Muscle layer of colon (tissue), 2 donors: Measurements from ENCODE around the gene ATP7B.
"Not testable (repeated sequence)": the region's sequence is repeated elsewhere in the genome, so short reads cannot be mapped to it uniquely, and the experiment has no call there.

Experiments
- H3K27ac ChIP-seq: one replicate; pipeline ENCODE4 v1.7.0; 2013; ENCODE audit warnings: low read depth, mild to moderate bottlenecking, low read length, moderate library complexity
- H3K27me3 ChIP-seq, 2 donors: one replicate each; pipeline ENCODE4 v1.7.0; 2013; ENCODE audit warnings: low read length in 2 of 2, mild to moderate bottlenecking in 2 of 2; ENCODE audit not compliant: insufficient read depth in 2 of 2, control insufficient read depth in 1 of 2
- H3K36me3 ChIP-seq: one replicate; pipeline ENCODE4 v1.7.0; 2013; ENCODE audit warnings: mild to moderate bottlenecking, low read length; ENCODE audit not compliant: insufficient read depth
- H3K4me1 ChIP-seq: one replicate; pipeline ENCODE4 v1.7.0; 2013; ENCODE audit warnings: mild to moderate bottlenecking, low read length; ENCODE audit not compliant: insufficient read depth
- H3K4me3 ChIP-seq, 2 donors: one replicate each; pipeline ENCODE4 v1.7.0; 2013; ENCODE audit warnings: low read length in 2 of 2, low read depth in 1 of 2, mild to moderate bottlenecking in 1 of 2, moderate library complexity in 1 of 2
- H3K9ac ChIP-seq: one replicate; pipeline ENCODE4 v1.7.0; 2013; ENCODE audit warnings: low read length
- H3K9me3 ChIP-seq: one replicate; pipeline ENCODE4 v1.7.0; 2013; ENCODE audit warnings: mild to moderate bottlenecking, low read length
- donor health status: abdominal sarcoma.
- donor health status: Adenocarcinoma of cecum.

The ATP7B gene

DNA sequence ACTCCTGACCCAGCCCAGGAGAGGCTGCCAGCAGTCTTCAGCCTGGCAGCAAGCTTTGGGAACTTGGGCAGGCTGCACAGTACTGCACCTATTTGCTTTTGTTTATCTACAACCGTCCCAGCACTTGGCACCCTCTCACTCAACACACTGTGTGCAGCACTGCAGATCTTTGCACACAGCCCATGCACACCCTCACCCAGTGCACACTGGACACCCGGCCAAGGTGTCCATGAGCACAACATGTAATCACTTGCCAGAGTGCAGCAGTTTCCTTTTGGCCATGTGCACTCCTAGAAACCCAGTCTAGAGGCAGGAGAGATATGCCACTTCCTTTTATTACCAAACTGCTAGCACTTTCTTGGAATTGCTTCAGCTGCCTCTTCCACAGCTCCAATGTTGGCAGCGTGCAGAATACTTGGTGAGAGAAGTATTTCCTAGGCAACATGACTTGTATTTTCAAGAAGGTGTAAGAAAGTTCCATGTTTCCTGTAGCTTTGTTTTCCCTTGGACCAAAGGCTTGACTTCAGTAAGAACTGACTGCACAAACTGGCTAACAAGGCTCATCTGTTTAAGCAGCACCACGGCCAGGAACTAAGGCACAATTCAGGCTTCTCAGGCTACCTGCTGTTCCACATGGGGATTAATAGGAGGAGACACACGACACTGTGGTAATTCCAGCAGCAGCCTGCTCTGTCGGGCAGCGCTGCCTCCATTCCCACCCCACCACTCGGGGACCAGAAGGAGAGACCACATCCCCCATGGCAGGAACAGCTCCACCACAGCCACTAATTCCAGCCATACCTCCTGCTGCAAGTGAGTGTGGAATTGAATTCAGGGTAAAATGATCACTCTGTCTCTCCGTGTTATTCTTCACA is 15.3 kb downstream of the ATP7B start:
- Histone ChIP-seq H3K4me1 (peaks cover 28% of the 10 kb centered on the region), H3K9ac (no peak overlapping the region), H3K27ac (no peak overlapping the region), H3K9me3 (no peaks in the 10 kb centered on the region), H3K4me3 (peak overlapping the region in 1 of 2 donors; percentile 9), H3K27me3 (no peaks in the 10 kb centered on the region), H3K36me3 (no peaks in the 10 kb centered on the region)

DNA sequence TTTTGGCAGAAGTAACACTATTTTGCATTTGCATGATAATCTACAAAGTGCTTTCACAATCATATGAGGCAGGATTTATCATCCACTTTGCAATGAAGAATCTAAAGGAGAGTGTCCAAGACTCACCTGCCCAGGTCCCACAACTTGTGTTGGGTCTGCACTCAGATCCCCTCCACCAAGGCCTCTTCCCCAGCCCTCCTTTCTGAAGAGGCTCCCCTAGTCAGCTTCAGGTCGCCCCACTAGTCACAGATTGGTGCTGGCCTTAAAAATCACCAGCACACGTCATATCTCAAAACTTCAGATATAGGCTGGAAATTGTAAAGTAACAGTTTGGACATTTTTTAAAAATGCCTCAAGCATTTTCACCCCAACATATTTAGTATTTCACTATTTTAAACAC is 17.5 kb downstream of the ATP7B start:
- Histone ChIP-seq H3K36me3 (no peaks in the 10 kb centered on the region), H3K27me3 (no peaks in the 10 kb centered on the region), H3K4me3 (no peak overlapping the region), H3K9ac (no peak overlapping the region), H3K27ac (no peak overlapping the region), H3K4me1 (peaks cover 16% of the 10 kb centered on the region), H3K9me3 (no peaks in the 10 kb centered on the region)

DNA sequence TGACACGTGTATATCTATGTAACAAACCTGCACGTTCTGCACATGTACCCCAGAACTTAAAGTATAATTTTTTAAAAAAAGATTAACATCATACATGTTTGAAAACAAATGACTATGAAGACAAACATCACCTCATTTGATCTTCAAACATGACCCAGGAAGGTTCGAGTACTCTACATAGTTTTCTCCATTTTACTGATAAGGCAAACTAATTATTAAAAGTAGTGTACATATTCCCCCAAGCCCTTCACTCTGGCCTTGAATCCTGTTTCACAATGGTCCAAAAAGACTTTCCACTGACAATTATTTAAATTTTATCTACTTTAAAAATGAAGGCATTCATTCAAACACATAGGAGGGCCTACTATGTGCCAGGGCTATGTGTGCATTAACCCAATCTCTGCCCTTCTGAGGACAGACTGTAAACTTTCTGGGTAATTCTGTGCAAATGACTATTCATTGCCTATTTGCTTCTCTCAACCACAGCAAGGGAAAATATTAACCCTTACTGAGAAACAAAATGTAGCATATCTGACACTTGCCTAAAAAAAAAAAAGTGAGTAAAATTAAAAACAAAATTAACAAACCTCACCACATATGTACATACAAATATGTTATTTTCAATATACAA is 22.1 kb downstream of the ATP7B start:
- no peaks in the 10 kb centered on the region for H3K9me3 ChIP-seq
- no peak overlapping the region for H3K27ac ChIP-seq
- H3K9ac ChIP-seq, result no peak overlapping the region

DNA sequence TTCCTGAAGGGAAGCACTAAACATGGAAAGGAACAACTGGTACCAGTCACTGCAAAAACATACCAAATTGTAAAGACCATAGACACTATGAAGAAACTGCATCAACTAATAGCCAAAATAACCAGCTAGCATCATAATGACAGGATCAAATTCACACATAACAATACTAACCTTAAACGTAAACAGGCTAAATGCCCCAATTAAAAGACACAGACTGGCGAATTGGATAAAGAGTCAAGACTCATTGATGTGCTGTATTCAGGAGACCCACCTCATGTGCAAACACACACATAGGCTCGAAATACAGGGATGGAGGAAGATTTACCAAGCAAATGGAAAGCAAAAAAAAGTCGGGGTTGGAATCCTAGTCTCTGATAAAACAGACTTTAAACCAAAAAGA is 26.3 kb downstream of the ATP7B start:
- H3K27me3 ChIP-seq, H3K9me3 ChIP-seq, H3K4me3 ChIP-seq, H3K4me1 ChIP-seq, H3K27ac ChIP-seq, H3K9ac ChIP-seq, H3K36me3 ChIP-seq: not testable (repeated sequence)

More for the DNA sequence above, 22.1 kb downstream of the ATP7B start:
- Histone ChIP-seq H3K4me1 (no peaks in the 10 kb centered on the region), H3K4me3 (no peak overlapping the region), H3K27me3 (no peaks in the 10 kb centered on the region), H3K36me3 (no peaks in the 10 kb centered on the region)

DNA sequence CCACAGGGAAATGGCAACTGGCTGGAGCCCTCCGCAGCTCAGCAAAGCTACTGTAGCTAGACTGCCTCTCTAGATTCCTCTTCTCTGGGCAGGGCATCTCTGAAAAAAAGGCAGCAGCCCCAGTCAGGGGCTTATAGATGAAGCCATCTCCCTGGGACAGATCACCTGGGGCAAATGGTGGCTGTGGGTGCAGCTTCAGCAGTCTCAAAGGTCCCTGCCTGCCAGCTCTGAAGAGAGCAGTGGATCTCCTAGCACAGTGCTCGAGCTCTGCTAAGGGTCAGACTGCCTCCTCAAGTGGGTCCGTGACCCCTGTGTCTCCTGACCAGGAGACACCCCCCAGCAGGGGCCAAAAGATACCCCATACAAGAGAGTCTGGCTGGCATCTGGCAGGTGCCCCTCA is 28.0 kb downstream of the ATP7B start:
- H3K4me1 ChIP-seq, H3K36me3 ChIP-seq, H3K9me3 ChIP-seq, H3K4me3 ChIP-seq, H3K27me3 ChIP-seq, H3K27ac ChIP-seq, H3K9ac ChIP-seq: not testable (repeated sequence)

DNA sequence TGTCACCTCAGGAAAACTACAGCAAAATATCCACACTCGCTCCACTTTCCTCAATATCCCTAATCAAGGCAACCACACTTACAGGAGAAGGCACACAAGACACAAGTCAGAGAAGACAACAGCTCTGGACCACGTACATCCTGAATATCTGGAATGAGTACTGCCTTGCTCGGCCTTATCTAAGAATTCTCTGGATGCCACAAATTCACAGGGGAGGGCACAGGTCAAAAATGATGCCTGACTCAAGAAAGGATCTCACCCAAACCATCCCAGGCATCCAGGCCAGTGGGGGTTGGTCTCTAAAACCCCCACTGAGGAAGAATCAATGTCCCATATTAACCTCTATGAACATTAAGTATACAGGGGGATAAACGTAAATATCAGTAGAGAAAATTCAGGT is 29.9 kb downstream of the ATP7B start:
- Histone ChIP-seq H3K36me3 (no peaks in the 10 kb centered on the region), H3K27ac (no peak overlapping the region), H3K27me3 (no peaks in the 10 kb centered on the region), H3K9ac (no peak overlapping the region), H3K4me1 (no peaks in the 10 kb centered on the region), H3K9me3 (no peaks in the 10 kb centered on the region), H3K4me3 (no peak overlapping the region)

DNA sequence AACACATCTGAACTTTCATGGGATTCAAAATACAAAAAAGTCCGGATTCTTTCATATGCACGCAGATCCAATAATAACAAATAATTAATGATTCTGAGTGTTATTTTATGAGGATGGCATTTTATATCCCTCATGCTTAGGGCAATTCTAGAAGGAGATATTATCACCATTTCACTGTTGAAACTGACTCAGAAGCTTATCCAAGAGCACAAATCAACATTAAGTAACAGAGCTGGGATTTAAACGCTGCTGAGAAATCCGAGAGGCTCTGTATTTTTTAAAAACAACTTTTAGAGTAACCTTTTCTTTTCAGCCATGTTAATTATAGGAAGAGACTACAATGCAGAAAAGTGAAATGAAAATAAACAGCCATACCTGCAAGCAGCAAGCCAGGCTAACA is 30.3 kb downstream of the ATP7B start:
- Histone ChIP-seq H3K4me1 (no peaks in the 10 kb centered on the region), H3K36me3 (no peaks in the 10 kb centered on the region), H3K9me3 (no peaks in the 10 kb centered on the region), H3K27me3 (no peaks in the 10 kb centered on the region), H3K27ac (no peak overlapping the region), H3K9ac (no peak overlapping the region), H3K4me3 (no peak overlapping the region)

DNA sequence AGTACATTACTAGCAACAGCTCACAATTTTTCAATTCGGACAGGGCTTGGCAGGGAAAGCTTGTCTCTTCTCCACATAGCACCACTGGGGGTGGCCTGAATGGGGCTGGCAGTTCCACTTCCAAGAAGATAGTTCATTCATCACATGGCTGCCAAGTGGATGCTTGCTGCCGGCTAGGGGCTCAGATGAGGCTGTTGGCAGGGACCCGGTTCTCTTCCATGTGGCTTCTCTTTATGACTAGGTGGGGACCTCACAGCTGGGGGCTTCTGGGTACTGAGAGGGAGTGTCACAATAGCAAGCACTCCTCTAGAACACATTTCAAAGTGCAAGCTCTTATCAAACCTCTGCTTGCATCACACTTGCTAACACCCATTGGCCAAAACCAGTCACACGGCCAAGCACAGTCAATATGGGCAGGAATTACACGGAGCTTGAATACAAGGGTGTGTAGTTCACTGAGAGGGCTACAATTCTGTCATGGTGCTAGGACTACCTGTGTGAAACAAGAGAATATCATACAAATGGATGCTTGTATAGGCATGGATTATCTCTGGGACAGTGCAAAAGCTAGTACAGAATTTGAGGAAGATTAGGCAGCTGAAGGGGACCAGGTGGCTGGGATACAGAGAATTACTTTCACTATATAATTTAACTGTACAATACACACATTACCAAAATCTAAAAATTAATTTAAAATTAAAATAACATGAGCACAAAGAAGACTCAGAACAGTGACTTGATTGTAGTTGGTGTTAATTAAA is 32.3 kb downstream of the ATP7B start:
- no peaks in the 10 kb centered on the region for H3K4me1 ChIP-seq
- no peak overlapping the region for H3K27ac ChIP-seq

DNA sequence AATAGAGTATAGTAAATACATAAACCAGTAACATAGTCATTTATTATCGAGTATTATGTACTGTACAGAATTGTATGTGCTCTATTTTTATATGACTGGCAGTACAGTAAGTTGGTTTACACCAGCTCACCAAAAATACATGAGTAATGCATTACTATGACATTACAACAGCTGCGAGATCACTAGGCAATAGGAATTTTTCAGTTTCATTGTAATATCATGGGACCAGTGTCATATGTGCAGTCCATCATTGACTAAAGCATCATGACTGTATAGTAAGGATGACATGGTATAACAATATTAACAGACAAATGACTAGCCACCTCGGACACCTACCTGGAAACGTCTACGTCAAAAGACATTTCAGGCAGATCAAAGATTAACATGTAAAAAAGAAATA is 33.6 kb downstream of the ATP7B start:
- Histone ChIP-seq H3K9ac (no peak overlapping the region), H3K9me3 (no peaks in the 10 kb centered on the region), H3K27ac (no peak overlapping the region), H3K4me1 (no peaks in the 10 kb centered on the region), H3K36me3 (no peaks in the 10 kb centered on the region), H3K4me3 (no peak overlapping the region), H3K27me3 (no peaks in the 10 kb centered on the region)

More for the DNA sequence above, 32.3 kb downstream of the ATP7B start:
- Histone ChIP-seq H3K9ac (no peak overlapping the region), H3K36me3 (no peaks in the 10 kb centered on the region), H3K27me3 (no peaks in the 10 kb centered on the region), H3K4me3 (no peak overlapping the region), H3K9me3 (no peaks in the 10 kb centered on the region)

DNA sequence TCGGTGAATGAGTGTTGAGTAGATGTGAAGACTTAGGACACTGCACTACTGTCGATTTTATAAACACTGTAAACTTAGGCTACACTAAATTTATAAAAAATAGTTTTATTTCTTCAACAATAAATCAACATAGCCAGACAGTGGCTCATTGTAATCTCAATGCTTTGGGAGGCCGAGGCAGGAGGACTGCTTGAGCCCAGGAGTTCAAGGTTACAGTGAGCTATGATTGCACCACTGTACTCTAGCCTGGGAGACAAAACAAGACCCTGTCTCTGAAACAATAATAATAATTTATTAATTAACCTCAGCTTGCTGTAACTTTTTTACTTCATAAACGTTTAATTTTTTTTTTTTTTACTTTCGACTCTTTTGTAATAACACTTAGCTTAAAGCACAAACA is 34.4 kb downstream of the ATP7B start:
- Histone ChIP-seq H3K9ac (no peak overlapping the region), H3K4me3 (no peak overlapping the region), H3K27me3 (no peaks in the 10 kb centered on the region), H3K4me1 (no peaks in the 10 kb centered on the region), H3K27ac (no peak overlapping the region), H3K36me3 (no peaks in the 10 kb centered on the region), H3K9me3 (no peaks in the 10 kb centered on the region)

DNA sequence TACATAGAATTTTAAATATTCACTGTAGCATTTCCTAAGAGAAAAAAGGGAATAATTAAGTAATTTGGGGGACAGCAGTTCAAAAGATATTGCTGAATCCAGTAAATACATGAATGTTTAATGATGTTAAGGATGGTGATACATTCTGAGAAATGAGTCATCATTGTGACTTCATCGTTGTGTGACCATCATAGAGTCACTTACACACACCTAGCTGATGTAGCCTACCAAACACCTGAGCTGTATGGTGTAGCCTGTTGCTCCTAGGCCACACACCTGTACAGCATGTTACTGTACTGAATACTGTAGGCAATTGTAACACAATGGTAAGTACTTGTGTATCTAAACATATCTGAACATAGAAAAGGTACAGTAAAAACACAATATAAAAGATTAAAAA is 34.8 kb downstream of the ATP7B start:
- H3K9ac ChIP-seq, result no peak overlapping the region
- H3K27ac ChIP-seq, result no peak overlapping the region
- no peak overlapping the region for H3K4me3 ChIP-seq
- H3K4me1 ChIP-seq, result no peaks in the 10 kb centered on the region
- no peaks in the 10 kb centered on the region for H3K36me3 ChIP-seq
- H3K27me3 ChIP-seq, result no peaks in the 10 kb centered on the region
- H3K9me3 ChIP-seq, result no peaks in the 10 kb centered on the region
